ENCODE results near the gene WNK1.

Gene WNK1

GRCh38 chr12:789852-790563, 37.6 kb downstream of the WNK1 start:
- no peak for TF ChIP-seq CTCF (IDR thresholded peaks at IDR 0.05; ENCODE audit: low read depth, low read length, missing control alignments)
- in situ Hi-C loops (cut with HindIII; ENCODE audit: low sequenced_read_pairs): loop anchor here (5.0 to 10.0 kb wide), 2 partner anchors 53 to 145 kb away; no protein-coding TSS in a partner anchor
- no peak overlapping the region for H3K4me3 ChIP-seq (ENCODE audit: low read depth, low read length)
- DNase-seq (ENCODE audit: low read depth): no peak

GRCh38 chr12:790608-791007, 38.2 kb downstream of the WNK1 start:
- no peak for DNase-seq (ENCODE audit: low read depth)
- TF ChIP-seq CTCF (IDR thresholded peaks at IDR 0.05; ENCODE audit: low read depth, low read length, missing control alignments): no peak
- in situ Hi-C loops (cut with HindIII; ENCODE audit: low sequenced_read_pairs): no loop called here
- H3K4me3 ChIP-seq (ENCODE audit: low read depth, low read length): no peak overlapping the region

- no peak for DNase-seq (ENCODE audit: low read depth)
- TF ChIP-seq CTCF (IDR thresholded peaks at IDR 0.05; ENCODE audit: low read depth, low read length, missing control alignments): no peak
- no peak overlapping the region for H3K4me3 ChIP-seq (ENCODE audit: low read depth, low read length)
- in situ Hi-C loops (cut with HindIII; ENCODE audit: low sequenced_read_pairs): no loop called here
These were observed 40.7 kb downstream of the WNK1 start for GRCh38 chr12:793037-793436.

- DNase-seq (ENCODE audit: low read depth): no peak
- H3K4me3 ChIP-seq (ENCODE audit: low read depth, low read length): no peak overlapping the region
- in situ Hi-C loops (cut with HindIII; ENCODE audit: low sequenced_read_pairs): no loop called here
- no peak for TF ChIP-seq CTCF (IDR thresholded peaks at IDR 0.05; ENCODE audit: low read depth, low read length, missing control alignments)
These were observed 41.3 kb downstream of the WNK1 start for GRCh38 chr12:793711-794110.

- no peak for TF ChIP-seq CTCF (IDR thresholded peaks at IDR 0.05; ENCODE audit: low read depth, low read length, missing control alignments)
- in situ Hi-C loops (cut with HindIII; ENCODE audit: low sequenced_read_pairs): no loop called here
- no peak overlapping the region for H3K4me3 ChIP-seq (ENCODE audit: low read depth, low read length)
- no peak for DNase-seq (ENCODE audit: low read depth)
These were observed 42.9 kb downstream of the WNK1 start for GRCh38 chr12:795305-795704.

GRCh38 chr12:800401-800800, 48.0 kb downstream of the WNK1 start:
- no peak for TF ChIP-seq CTCF (IDR thresholded peaks at IDR 0.05; ENCODE audit: low read depth, low read length, missing control alignments)
- DNase-seq (ENCODE audit: low read depth): no peak
- no peak overlapping the region for H3K4me3 ChIP-seq (ENCODE audit: low read depth, low read length)
- in situ Hi-C loops (cut with HindIII; ENCODE audit: low sequenced_read_pairs): no loop called here

Measured in astrocyte of the cerebellum (primary cell).